GM12865 (cell line): ENCODE measurements around the gene TOX2.

ENCODE experiments used
- DNase-seq: peaks from one replicate; pipeline ENCODE4 v3.0.0; 2010; ENCODE audit warnings: low read depth
- H3K4me3 ChIP-seq: 2 replicates; pipeline ENCODE4 v1.5.1; 2011; ENCODE audit warnings: mild to moderate bottlenecking, low read depth, low read length, control low read depth
- CTCF ChIP-seq: IDR thresholded peaks from 2 replicates; pipeline ENCODE4 v1.5.1; 2011; ENCODE audit warnings: low read length, control low read depth, low read depth, inconsistent platforms; ENCODE audit not compliant: insufficient read depth; ENCODE audit errors: missing control alignments

The TOX2 gene

DNA sequence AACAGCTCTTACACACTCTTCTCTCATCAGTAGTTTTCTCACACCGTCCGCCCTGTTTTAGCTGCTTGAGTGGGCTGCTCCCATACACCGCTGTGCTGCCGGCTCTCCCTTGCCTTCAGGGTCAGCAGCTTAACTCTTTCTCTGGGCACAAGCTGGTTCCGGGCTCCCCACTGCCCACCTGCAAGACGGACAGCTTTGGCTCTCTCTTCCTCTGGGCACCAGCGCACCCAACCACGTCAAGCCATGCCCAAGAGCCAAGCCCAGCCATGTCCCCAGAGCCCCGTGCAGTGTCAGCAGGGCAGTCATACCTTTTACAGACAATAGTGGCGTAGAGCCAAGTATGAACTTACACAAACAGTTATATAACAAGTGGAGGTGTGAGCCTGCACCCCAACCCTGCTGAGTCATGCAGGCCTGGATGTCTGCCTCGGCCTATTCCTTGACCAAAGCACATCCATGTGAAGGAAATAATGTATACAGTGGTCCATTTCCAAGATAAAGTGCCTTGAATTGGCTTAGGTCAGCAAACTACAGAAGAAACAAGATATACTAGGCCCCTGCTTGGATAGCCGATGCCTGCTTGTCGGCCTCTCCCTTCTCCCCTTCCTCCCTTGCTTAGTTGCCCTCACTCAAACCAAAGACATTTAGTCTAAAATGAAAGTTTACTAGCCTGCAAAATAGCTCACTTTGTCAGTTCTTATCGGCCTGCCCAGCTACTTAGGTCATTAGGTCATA lies 183.0 kb downstream of the TOX2 start:
- H3K4me3 ChIP-seq, result no peak overlapping the region
- no peak for TF ChIP-seq CTCF
- no peak for DNase-seq

- no peak for TF ChIP-seq CTCF
- no peak for DNase-seq
- H3K4me3 ChIP-seq, result no peak overlapping the region
Observed at GRCh38 chr20:44098256-44098630, 183.6 kb downstream of the TOX2 start.

DNA sequence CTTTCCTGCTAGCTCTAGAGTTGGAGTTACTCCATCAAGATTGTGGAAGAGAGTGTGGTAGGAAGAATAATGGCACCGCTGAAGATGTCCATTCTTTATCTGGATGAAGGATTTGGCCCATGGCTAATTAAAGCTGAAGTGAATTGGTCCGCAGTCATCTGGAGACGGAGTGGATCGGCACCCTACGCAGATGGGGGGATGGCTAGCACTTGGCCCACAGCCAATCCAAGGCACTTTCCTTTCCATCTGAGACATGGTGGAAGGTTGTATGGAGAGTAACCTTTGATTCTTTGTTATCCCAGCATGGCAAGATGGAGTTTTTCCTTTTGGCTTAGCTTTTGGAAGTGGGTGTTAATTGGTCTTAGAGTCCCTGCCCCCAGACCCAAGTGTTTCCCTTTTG lies 184.0 kb downstream of the TOX2 start:
- no peak overlapping the region for H3K4me3 ChIP-seq
- DNase-seq, result no peak
- no peak for TF ChIP-seq CTCF

- no peak overlapping the region for H3K4me3 ChIP-seq
- DNase-seq, result no peak
- no peak for TF ChIP-seq CTCF
Observed at GRCh38 chr20:44099832-44100231, 185.2 kb downstream of the TOX2 start.

DNA sequence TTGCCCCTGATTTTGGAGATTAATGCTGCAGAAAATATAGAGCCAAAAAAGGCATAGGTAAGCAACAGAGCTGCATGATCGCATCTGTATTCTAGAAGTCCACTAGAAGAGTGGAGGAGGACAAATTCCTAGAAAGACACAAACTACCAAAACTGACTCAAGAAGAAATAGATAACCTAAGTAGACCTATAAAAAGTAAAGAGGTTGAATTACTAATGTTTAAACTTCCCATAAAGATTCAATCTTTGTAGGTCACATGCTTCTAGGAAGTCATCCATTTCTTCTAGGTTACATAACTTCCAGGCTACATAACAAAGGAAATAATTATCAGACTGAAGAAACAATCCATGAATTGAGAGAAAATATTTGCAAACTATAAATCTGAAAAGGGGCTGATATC lies 187.9 kb downstream of the TOX2 start:
- no peak for TF ChIP-seq CTCF
- H3K4me3 ChIP-seq, result no peak overlapping the region
- no peak for DNase-seq

DNA sequence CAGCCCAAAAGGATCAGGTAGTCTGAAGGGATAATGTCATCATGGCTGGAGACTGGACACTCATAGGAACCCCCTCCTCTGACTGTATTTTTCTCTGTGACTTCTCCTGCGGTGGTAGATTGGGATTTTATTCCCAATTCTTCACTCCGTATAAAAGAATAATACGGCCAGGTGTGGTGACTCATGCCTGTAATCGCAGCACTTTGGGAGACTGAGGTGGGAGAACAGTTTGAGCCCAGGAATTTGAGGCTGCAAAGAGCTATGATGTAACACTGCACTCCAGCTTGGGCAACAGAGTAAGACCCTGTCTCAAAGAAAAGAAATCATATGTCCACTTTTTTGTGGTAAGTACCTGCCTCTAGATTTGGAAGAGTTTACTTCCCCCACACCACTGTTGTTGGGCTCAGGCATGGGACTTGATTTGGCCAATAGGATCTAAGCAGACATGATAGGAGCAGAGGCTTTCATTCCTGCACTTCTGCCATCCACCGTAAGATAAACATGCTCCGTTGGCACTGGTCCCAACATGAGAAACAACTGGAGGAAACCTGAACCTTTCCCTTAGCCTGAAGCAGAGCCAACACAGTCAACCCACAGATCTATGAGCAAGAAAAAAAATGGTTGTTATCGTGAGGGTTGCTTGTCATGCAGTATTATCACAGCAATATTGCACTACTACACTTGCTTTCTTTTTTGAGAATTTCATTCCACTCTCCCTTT lies 190.3 kb downstream of the TOX2 start:
- DNase-seq, result no peak
- TF ChIP-seq CTCF, result no peak
- no peak overlapping the region for H3K4me3 ChIP-seq
